Sciatic nerve (tissue), 2 donors: ENCODE results near the gene CSRNP2. TPM values are rescaled to one million over a fixed set of nuclear protein-coding genes. Genes with fewer than 3 reads are reported as not detected.

Experiments
- ATAC-seq: fragments of 200-7000 bp; cut with Tn5 transposase; one replicate; pipeline ENCODE4 v1.9.1; 2020; ENCODE audit warnings: mild to moderate bottlenecking, moderate library complexity
- DNase-seq: peaks from one replicate; pipeline ENCODE4 v3.0.0-alpha.2; 2020; ENCODE audit warnings: low spot score
- intact Hi-C: fragments of 100-400 bp; cut with DNase I; formaldehyde crosslinking; loops from one replicate; pipeline ENCODE4 v1.14.2; 2022
- total RNA-seq: library from RNA; stranded (reverse); fragmentation: NEBNext Ultra II Directional; extraction: Animal tissue kit (Norgen Biotek cat#: 25700); gene quantifications from one replicate; pipeline ENCODE4 v1.2.1, GENCODE V29; 2021
- donor health status: DM: no; HTN: no; CAD: no.
- donor health status: DM: no; HTN: no; CAD: no.

CSRNP2 gene
- 38.4 TPM for total RNA-seq

GRCh38 chr12:51083126-51083833, at the start of gene CSRNP2:
Gene CSRNP2 (minus strand): TSS chr12:51083596. CDS start chr12:51076561, 7,035 bp downstream.
- ATAC-seq (peak; percentile 100), DNase-seq (peak; percentile 97)
- intact Hi-C loops = no loop called here

- intact Hi-C loops = no loop called here
- ATAC-seq = no peak
Measured at GRCh38 chr12:51132693-51133092, 49.3 kb upstream of the CSRNP2 start.

GRCh38 chr12:51131745-51132521, 48.5 kb upstream of the CSRNP2 start:
- no peak for ATAC-seq
- intact Hi-C loops = no loop called here
- no peak for DNase-seq

More at GRCh38 chr12:51132693-51133092, 49.3 kb upstream of the CSRNP2 start:
- no peak for DNase-seq

- no peak for ATAC-seq
- DNase-seq = no peak
- intact Hi-C loops = no loop called here
Measured at GRCh38 chr12:51128919-51129318, 45.5 kb upstream of the CSRNP2 start.

GRCh38 chr12:51127050-51127729, 43.8 kb upstream of the CSRNP2 start:
- intact Hi-C loops = no loop called here

GRCh38 chr12:51126297-51126696, 42.9 kb upstream of the CSRNP2 start:
- DNase-seq (no peak), ATAC-seq (no peak)

More at GRCh38 chr12:51127050-51127729, 43.8 kb upstream of the CSRNP2 start:
- DNase-seq (no peak), ATAC-seq (no peak)

GRCh38 chr12:51124504-51124903, 41.1 kb upstream of the CSRNP2 start:
- intact Hi-C loops = no loop called here
- no peak for DNase-seq

More at GRCh38 chr12:51126297-51126696, 42.9 kb upstream of the CSRNP2 start:
- intact Hi-C loops = no loop called here

GRCh38 chr12:51122844-51123243, 39.4 kb upstream of the CSRNP2 start:
- ATAC-seq (no peak), DNase-seq (no peak)
- intact Hi-C loops = no loop called here

More at GRCh38 chr12:51124504-51124903, 41.1 kb upstream of the CSRNP2 start:
- ATAC-seq = no peak

- DNase-seq (no peak), ATAC-seq (no peak)
- intact Hi-C loops = no loop called here
Measured at GRCh38 chr12:51118706-51119105, 35.3 kb upstream of the CSRNP2 start.

- ATAC-seq (no peak), DNase-seq (no peak)
- intact Hi-C loops = no loop called here
Measured at GRCh38 chr12:51115533-51115932, 32.1 kb upstream of the CSRNP2 start.

GRCh38 chr12:51108136-51108535, 24.7 kb upstream of the CSRNP2 start:
- no peak for ATAC-seq
- DNase-seq = no peak
- intact Hi-C loops = no loop called here

- ATAC-seq (no peak), DNase-seq (no peak)
- intact Hi-C loops = no loop called here
Measured at GRCh38 chr12:51103977-51104376, 20.6 kb upstream of the CSRNP2 start.

GRCh38 chr12:51098611-51099010, 15.2 kb upstream of the CSRNP2 start:
- intact Hi-C loops = no loop called here
- no peak for DNase-seq
- ATAC-seq = no peak

GRCh38 chr12:51090705-51091229, 7.4 kb upstream of the CSRNP2 start:
- ATAC-seq (no peak), DNase-seq (no peak)
- intact Hi-C loops = no loop called here

- intact Hi-C loops = no loop called here
- DNase-seq = no peak
- no peak for ATAC-seq
Measured at GRCh38 chr12:51087818-51088217, 4.4 kb upstream of the CSRNP2 start.

GRCh38 chr12:51086933-51087332, 3.5 kb upstream of the CSRNP2 start:
- intact Hi-C loops = no loop called here
- ATAC-seq (no peak), DNase-seq (no peak)

GRCh38 chr12:51085757-51086156, 2.4 kb upstream of the CSRNP2 start:
- no peak for DNase-seq
- ATAC-seq = no peak
- intact Hi-C loops = no loop called here

- no peak for DNase-seq
- ATAC-seq = peak; percentile 5
- intact Hi-C loops = no loop called here
Measured at GRCh38 chr12:51082561-51083125, 753 bp downstream of the CSRNP2 start.

- intact Hi-C loops = no loop called here
- ATAC-seq (no peak), DNase-seq (no peak)
Measured at GRCh38 chr12:51081421-51081820, 2.0 kb downstream of the CSRNP2 start.
